ENCODE results near the gene PCDHGA1.
"Not testable (repeated sequence)": the region's sequence is repeated elsewhere in the genome, so short reads cannot be mapped to it uniquely, and the experiment has no call there.

Gene PCDHGA1

GRCh38 chr5:141338538-141339306, 8.4 kb downstream of the PCDHGA1 start, which contains the start of gene PCDHGA2:
Gene PCDHGA2, plus strand, starts transcription at chr5:141338760.
- Mint-ChIP-seq H3K36me3 (ENCODE audit: low read depth) (peaks cover 3% of the 10 kb centered on the region), H3K4me3 (peak within 1 kb of the TSS; percentile 62), H3K27me3 (ENCODE audit: low read depth) (peaks cover 49% of the 10 kb centered on the region), H3K27ac (peak within 1 kb of the TSS; percentile 63), H3K4me1 (ENCODE audit: low read depth) (no peaks in the 10 kb centered on the region), H3K9me3 (peaks cover 37% of the 10 kb centered on the region)

GRCh38 chr5:141340781-141341354, 10.6 kb downstream of the PCDHGA1 start:
- not testable (repeated sequence) for H3K36me3 Mint-ChIP-seq (ENCODE audit: low read depth); H3K27ac Mint-ChIP-seq; H3K4me3 Mint-ChIP-seq; H3K4me1 Mint-ChIP-seq (ENCODE audit: low read depth)
- Mint-ChIP-seq H3K9me3 (peaks cover 38% of the 10 kb centered on the region), H3K27me3 (ENCODE audit: low read depth) (peaks cover 29% of the 10 kb centered on the region)

DNA sequence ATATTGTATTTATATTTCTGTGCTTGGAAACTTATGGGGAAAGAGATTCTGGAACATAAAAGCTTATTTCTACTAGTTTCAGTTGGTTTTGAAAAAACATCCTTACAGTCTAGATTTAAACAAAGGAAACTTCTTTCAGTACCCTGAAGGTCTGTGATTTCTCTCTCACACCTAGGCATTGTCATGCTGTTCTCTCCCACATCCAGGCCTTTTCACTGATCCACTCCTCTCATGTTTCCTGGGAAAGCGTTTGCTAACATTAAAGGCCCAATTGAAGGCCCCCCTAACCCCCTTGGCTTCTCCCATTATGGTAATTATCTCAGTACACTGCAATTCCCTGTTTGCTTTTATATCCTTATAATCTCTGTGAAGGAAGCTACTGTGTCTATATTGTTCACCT, 12.5 kb downstream of the PCDHGA1 start:
- Mint-ChIP-seq H3K4me3 (no peak overlapping the region), H3K36me3 (ENCODE audit: low read depth) (peaks cover 5% of the 10 kb centered on the region), H3K9me3 (peaks cover 43% of the 10 kb centered on the region), H3K4me1 (ENCODE audit: low read depth) (no peaks in the 10 kb centered on the region), H3K27ac (no peak overlapping the region), H3K27me3 (ENCODE audit: low read depth) (peaks cover 15% of the 10 kb centered on the region)

GRCh38 chr5:141343242-141343952, 13.1 kb downstream of the PCDHGA1 start, which contains the start of gene PCDHGA3:
Gene PCDHGA3, plus strand, starts transcription at chr5:141343829. Its CDS starts 205 bp downstream, at chr5:141344034.
- Mint-ChIP-seq H3K27ac (no peak within 1 kb of the TSS), H3K36me3 (ENCODE audit: low read depth) (peaks cover 5% of the 10 kb centered on the region), H3K9me3 (peaks cover 39% of the 10 kb centered on the region), H3K4me3 (peak within 1 kb of the TSS; percentile 74), H3K27me3 (ENCODE audit: low read depth) (peaks cover 11% of the 10 kb centered on the region), H3K4me1 (ENCODE audit: low read depth) (no peaks in the 10 kb centered on the region)

DNA sequence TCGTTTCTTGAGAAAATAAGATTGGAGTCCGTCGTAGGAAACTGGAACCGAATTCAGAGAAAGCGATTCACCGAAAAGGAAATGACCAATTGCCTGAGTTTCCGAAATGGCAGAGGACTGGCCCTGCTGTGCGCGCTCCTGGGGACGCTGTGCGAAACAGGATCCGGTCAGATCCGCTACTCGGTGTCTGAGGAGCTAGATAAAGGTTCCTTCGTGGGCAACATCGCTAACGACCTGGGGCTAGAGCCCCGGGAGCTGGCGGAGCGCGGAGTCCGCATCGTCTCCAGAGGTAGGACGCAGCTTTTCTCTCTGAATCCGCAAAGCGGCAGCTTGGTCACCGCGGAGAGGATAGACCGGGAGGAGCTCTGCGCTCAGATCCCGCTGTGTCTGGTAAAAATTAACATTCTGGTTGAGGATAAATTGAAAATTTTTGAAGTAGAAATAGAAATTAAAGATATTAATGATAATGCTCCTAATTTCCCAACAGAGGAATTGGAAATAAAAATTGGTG, 13.7 kb downstream of the PCDHGA1 start:
- Mint-ChIP-seq H3K36me3 (ENCODE audit: low read depth) (peaks cover 5% of the 10 kb centered on the region), H3K27ac (no peak overlapping the region), H3K9me3 (peaks cover 39% of the 10 kb centered on the region), H3K4me1 (ENCODE audit: low read depth) (no peaks in the 10 kb centered on the region), H3K27me3 (ENCODE audit: low read depth) (peaks cover 9% of the 10 kb centered on the region), H3K4me3 (peak overlapping the region; percentile 74)

GRCh38 chr5:141345327-141345726, 15.0 kb downstream of the PCDHGA1 start:
- H3K4me1 Mint-ChIP-seq (ENCODE audit: low read depth), result peaks cover 2% of the 10 kb centered on the region
- peaks cover 35% of the 10 kb centered on the region for H3K9me3 Mint-ChIP-seq
- no peak overlapping the region for H3K27ac Mint-ChIP-seq
- H3K4me3 Mint-ChIP-seq, result no peak overlapping the region
- peaks cover 7% of the 10 kb centered on the region for H3K36me3 Mint-ChIP-seq (ENCODE audit: low read depth)
- peaks cover 11% of the 10 kb centered on the region for H3K27me3 Mint-ChIP-seq (ENCODE audit: low read depth)

- H3K9me3 Mint-ChIP-seq, result peaks cover 34% of the 10 kb centered on the region
- H3K27me3 Mint-ChIP-seq (ENCODE audit: low read depth), result peaks cover 12% of the 10 kb centered on the region
- not testable (repeated sequence) for H3K27ac Mint-ChIP-seq; H3K4me3 Mint-ChIP-seq; H3K4me1 Mint-ChIP-seq (ENCODE audit: low read depth); H3K36me3 Mint-ChIP-seq (ENCODE audit: low read depth)
Measured at GRCh38 chr5:141346017-141346416, 15.7 kb downstream of the PCDHGA1 start.

DNA sequence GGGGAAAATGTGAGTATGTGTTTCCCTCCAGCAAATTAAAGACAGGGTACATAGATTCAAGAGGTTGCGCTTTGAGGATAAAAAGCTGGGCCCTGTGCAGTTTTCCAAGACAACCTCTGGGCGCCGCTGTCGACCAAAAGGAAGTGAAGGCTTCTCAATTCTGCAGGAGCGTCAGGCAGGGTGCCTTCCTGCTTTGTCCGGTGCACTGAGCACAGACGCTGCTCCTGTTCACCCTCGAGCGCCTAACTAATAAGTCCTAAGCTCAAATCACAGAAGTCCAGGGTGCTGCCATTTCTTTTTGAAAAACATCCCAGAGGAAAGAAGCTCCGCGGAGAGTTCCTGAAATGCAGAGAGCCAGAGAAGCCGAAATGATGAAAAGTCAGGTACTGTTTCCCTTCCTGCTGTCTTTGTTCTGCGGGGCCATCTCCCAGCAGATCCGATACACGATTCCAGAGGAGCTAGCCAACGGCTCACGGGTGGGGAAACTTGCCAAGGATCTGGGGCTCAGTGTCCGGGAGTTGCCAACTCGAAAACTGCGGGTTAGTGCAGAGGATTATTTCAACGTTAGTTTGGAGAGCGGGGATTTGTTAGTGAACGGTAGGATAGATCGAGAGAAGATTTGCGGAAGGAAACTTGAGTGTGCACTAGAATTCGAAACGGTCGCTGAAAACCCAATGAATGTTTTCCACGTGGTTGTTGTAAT, 19.8 kb downstream of the PCDHGA1 start, which contains the start of gene PCDHGB1:
TSS of gene PCDHGB1 (plus strand) at position 183 of the 703 bp plus-strand sequence. CDS start at position 345, 162 bp downstream.
- peaks cover 20% of the 10 kb centered on the region for H3K27me3 Mint-ChIP-seq (ENCODE audit: low read depth)
- H3K27ac Mint-ChIP-seq, result peak within 1 kb of the TSS; percentile 9
- H3K9me3 Mint-ChIP-seq, result peaks cover 22% of the 10 kb centered on the region
- peaks cover 9% of the 10 kb centered on the region for H3K36me3 Mint-ChIP-seq (ENCODE audit: low read depth)
- H3K4me1 Mint-ChIP-seq (ENCODE audit: low read depth), result peaks cover 2% of the 10 kb centered on the region
- peak within 1 kb of the TSS; percentile 65 for H3K4me3 Mint-ChIP-seq

GRCh38 chr5:141351591-141351990, 21.3 kb downstream of the PCDHGA1 start:
- H3K36me3 Mint-ChIP-seq (ENCODE audit: low read depth), result peaks cover 9% of the 10 kb centered on the region
- H3K4me3 Mint-ChIP-seq, result no peak overlapping the region
- peaks cover 2% of the 10 kb centered on the region for H3K4me1 Mint-ChIP-seq (ENCODE audit: low read depth)
- H3K27ac Mint-ChIP-seq, result no peak overlapping the region
- H3K9me3 Mint-ChIP-seq, result peaks cover 29% of the 10 kb centered on the region
- H3K27me3 Mint-ChIP-seq (ENCODE audit: low read depth), result peaks cover 29% of the 10 kb centered on the region

- peaks cover 4% of the 10 kb centered on the region for H3K4me1 Mint-ChIP-seq (ENCODE audit: low read depth)
- H3K36me3 Mint-ChIP-seq (ENCODE audit: low read depth), result peaks cover 8% of the 10 kb centered on the region
- H3K27ac Mint-ChIP-seq, result no peak within 1 kb of the TSS
- H3K9me3 Mint-ChIP-seq, result peaks cover 26% of the 10 kb centered on the region
- H3K27me3 Mint-ChIP-seq (ENCODE audit: low read depth), result peaks cover 26% of the 10 kb centered on the region
- H3K4me3 Mint-ChIP-seq, result no peak within 1 kb of the TSS
Measured at GRCh38 chr5:141354900-141355469, 24.7 kb downstream of the PCDHGA1 start, which contains the start of gene PCDHGA4. Gene PCDHGA4, plus strand, starts transcription at chr5:141355021. Its CDS starts 87 bp downstream, at chr5:141355108.

GRCh38 chr5:141355641-141356040, 25.3 kb downstream of the PCDHGA1 start:
- H3K4me1 Mint-ChIP-seq (ENCODE audit: low read depth), result peaks cover 2% of the 10 kb centered on the region

DNA sequence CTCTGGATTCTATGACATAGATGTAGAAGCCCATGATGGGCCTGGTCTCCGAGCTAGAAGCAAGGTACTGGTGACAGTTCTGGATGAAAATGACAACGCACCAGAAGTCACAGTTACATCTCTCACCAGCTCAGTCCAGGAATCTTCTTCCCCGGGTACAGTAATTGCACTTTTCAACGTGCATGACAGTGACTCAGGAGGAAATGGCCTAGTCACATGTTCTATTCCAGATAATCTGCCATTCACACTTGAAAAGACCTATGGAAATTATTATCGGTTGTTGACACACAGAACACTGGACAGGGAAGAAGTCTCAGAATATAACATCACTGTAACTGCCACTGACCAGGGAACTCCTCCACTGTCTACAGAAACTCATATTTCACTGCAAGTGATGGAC, 25.8 kb downstream of the PCDHGA1 start:
- Mint-ChIP-seq H3K27ac (no peak overlapping the region), H3K27me3 (ENCODE audit: low read depth) (peaks cover 27% of the 10 kb centered on the region), H3K9me3 (peaks cover 33% of the 10 kb centered on the region), H3K4me3 (no peak overlapping the region), H3K36me3 (ENCODE audit: low read depth) (peaks cover 5% of the 10 kb centered on the region), H3K4me1 (ENCODE audit: low read depth) (peaks cover 2% of the 10 kb centered on the region)

More at GRCh38 chr5:141355641-141356040, 25.3 kb downstream of the PCDHGA1 start:
- H3K27ac Mint-ChIP-seq, result no peak overlapping the region
- peaks cover 28% of the 10 kb centered on the region for H3K9me3 Mint-ChIP-seq
- no peak overlapping the region for H3K4me3 Mint-ChIP-seq
- peaks cover 24% of the 10 kb centered on the region for H3K27me3 Mint-ChIP-seq (ENCODE audit: low read depth)
- peaks cover 5% of the 10 kb centered on the region for H3K36me3 Mint-ChIP-seq (ENCODE audit: low read depth)

DNA sequence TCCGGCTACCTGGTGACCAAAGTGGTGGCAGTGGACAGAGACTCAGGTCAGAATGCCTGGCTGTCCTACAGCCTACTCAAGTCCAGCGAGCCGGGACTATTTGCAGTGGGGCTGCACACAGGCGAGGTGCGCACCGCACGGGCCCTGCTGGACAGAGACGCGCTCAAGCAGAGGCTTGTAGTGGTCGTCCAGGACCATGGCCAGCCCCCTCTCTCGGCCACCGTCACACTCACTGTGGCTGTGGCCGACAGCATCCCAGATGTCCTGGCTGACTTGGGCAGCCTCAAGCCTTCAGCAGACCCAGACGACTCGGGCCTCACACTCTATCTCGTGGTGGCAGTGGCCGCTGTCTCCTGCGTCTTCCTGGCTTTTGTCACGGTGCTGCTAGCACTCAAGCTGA, 26.6 kb downstream of the PCDHGA1 start:
- H3K4me1 Mint-ChIP-seq (ENCODE audit: low read depth), result peaks cover 2% of the 10 kb centered on the region
- no peak overlapping the region for H3K27ac Mint-ChIP-seq
- H3K9me3 Mint-ChIP-seq, result peaks cover 36% of the 10 kb centered on the region
- H3K36me3 Mint-ChIP-seq (ENCODE audit: low read depth), result peaks cover 5% of the 10 kb centered on the region
- no peak overlapping the region for H3K4me3 Mint-ChIP-seq
- peaks cover 26% of the 10 kb centered on the region for H3K27me3 Mint-ChIP-seq (ENCODE audit: low read depth)
